Measurements from ENCODE around the gene ERCC6.

Gene ERCC6

GRCh38 chr10:49556723-49557122 is 17.8 kb upstream of the ERCC6 start:
- Histone ChIP-seq H3K4me3 (ENCODE audit: insufficient read depth, low read length, poor library complexity, severe bottlenecking) (no peak overlapping the region), H3F3A (ENCODE audit: insufficient read depth) (no peaks in the 10 kb centered on the region), H4K20me1 (ENCODE audit: low read depth, low read length) (no peaks in the 10 kb centered on the region), H3K79me2 (ENCODE audit: insufficient read depth, low read length) (no peaks in the 10 kb centered on the region), H3K36me3 (ENCODE audit: low read length) (no peaks in the 10 kb centered on the region), H2AFZ (ENCODE audit: low read depth, low read length, severe bottlenecking) (no peak overlapping the region), H3K27me3 (ENCODE audit: low read length) (no peaks in the 10 kb centered on the region), H3K27ac (ENCODE audit: low read depth, low read length) (no peak overlapping the region), H3K9me3 (ENCODE audit: insufficient read depth, low read length) (no peaks in the 10 kb centered on the region), H3K9ac (ENCODE audit: low read length) (no peak overlapping the region), H3K4me2 (ENCODE audit: low read depth, low read length, poor library complexity, severe bottlenecking) (no peak overlapping the region), H3K9me2 (replicated peaks; ENCODE audit: insufficient read depth, low read length) (no peaks in the 10 kb centered on the region)
- TF ChIP-seq, protein P1, sequence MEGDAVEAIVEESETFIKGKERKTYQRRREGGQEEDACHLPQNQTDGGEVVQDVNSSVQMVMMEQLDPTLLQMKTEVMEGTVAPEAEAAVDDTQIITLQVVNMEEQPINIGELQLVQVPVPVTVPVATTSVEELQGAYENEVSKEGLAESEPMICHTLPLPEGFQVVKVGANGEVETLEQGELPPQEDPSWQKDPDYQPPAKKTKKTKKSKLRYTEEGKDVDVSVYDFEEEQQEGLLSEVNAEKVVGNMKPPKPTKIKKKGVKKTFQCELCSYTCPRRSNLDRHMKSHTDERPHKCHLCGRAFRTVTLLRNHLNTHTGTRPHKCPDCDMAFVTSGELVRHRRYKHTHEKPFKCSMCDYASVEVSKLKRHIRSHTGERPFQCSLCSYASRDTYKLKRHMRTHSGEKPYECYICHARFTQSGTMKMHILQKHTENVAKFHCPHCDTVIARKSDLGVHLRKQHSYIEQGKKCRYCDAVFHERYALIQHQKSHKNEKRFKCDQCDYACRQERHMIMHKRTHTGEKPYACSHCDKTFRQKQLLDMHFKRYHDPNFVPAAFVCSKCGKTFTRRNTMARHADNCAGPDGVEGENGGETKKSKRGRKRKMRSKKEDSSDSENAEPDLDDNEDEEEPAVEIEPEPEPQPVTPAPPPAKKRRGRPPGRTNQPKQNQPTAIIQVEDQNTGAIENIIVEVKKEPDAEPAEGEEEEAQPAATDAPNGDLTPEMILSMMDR (IDR thresholded peaks at IDR 0.05; ENCODE audit: insufficient read depth, low read length, poor library complexity, severe bottlenecking): no peak
- no peak for TF ChIP-seq EZH2phosphoT487 (conservative IDR thresholded peaks at IDR 0.05; ENCODE audit: low read length)

DNA sequence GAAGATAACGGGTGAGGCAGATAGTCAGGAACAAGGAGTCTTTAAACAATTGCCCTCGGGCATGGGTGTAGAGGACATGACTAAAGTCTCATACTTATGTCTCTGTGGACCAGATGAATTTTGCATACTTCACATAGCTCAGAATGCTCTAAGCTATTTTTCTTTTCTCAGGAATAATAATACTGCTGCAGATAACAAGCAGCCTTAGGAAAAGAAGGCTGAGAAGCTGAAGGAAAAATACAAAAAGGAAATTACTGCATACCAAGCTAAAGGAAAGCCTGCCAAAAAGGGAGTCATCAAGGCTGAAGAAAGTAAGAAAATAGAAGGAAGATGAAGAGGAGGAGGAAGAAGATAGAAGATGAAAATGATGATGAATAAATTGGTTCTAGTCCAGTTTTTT is 13.4 kb upstream of the ERCC6 start:
- Histone ChIP-seq H2AFZ (ENCODE audit: low read depth, low read length, severe bottlenecking) (no peak overlapping the region), H3F3A (ENCODE audit: insufficient read depth) (no peaks in the 10 kb centered on the region), H4K20me1 (ENCODE audit: low read depth, low read length) (no peaks in the 10 kb centered on the region), H3K79me2 (ENCODE audit: insufficient read depth, low read length) (no peaks in the 10 kb centered on the region), H3K27ac (ENCODE audit: low read depth, low read length) (no peak overlapping the region), H3K4me3 (ENCODE audit: insufficient read depth, low read length, poor library complexity, severe bottlenecking) (no peak overlapping the region), H3K9me3 (ENCODE audit: insufficient read depth, low read length) (no peaks in the 10 kb centered on the region), H3K27me3 (ENCODE audit: low read length) (no peaks in the 10 kb centered on the region), H3K4me2 (ENCODE audit: low read depth, low read length, poor library complexity, severe bottlenecking) (no peak overlapping the region), H3K9ac (ENCODE audit: low read length) (no peak overlapping the region), H3K36me3 (ENCODE audit: low read length) (no peaks in the 10 kb centered on the region), H3K9me2 (replicated peaks; ENCODE audit: insufficient read depth, low read length) (no peaks in the 10 kb centered on the region)
- TF ChIP-seq, protein P1 (IDR thresholded peaks at IDR 0.05; ENCODE audit: insufficient read depth, low read length, poor library complexity, severe bottlenecking): no peak
- no peak for TF ChIP-seq EZH2phosphoT487 (conservative IDR thresholded peaks at IDR 0.05; ENCODE audit: low read length)

DNA sequence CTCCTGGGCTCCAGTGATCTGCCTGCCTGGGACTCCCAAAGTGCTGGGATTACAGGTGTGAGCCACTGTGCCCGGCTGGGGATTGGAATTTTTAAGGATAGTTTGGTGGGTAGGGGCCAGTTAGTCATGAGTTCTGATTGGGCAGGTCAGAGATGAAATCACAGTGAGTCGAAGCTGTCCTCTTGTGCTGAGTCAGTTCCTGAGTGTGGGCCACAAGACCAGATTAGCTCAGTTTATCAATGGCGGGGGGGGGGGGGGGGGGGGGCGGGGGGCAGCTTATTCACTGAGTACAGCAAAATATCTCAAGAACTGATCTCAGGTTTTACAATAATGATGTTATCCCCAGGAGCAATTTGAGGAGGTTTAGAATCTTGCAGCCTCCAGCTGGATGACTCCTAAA is 11.6 kb upstream of the ERCC6 start:
- Histone ChIP-seq H4K20me1 (ENCODE audit: low read depth, low read length) (no peaks in the 10 kb centered on the region), H3K79me2 (ENCODE audit: insufficient read depth, low read length) (no peaks in the 10 kb centered on the region), H3K9me3 (ENCODE audit: insufficient read depth, low read length) (no peaks in the 10 kb centered on the region), H3K4me2 (ENCODE audit: low read depth, low read length, poor library complexity, severe bottlenecking) (no peak overlapping the region), H3K9ac (ENCODE audit: low read length) (no peak overlapping the region), H3K9me2 (replicated peaks; ENCODE audit: insufficient read depth, low read length) (no peaks in the 10 kb centered on the region), H3K27ac (ENCODE audit: low read depth, low read length) (no peak overlapping the region), H2AFZ (ENCODE audit: low read depth, low read length, severe bottlenecking) (no peak overlapping the region), H3K4me3 (ENCODE audit: insufficient read depth, low read length, poor library complexity, severe bottlenecking) (no peak overlapping the region), H3K27me3 (ENCODE audit: low read length) (no peaks in the 10 kb centered on the region), H3K36me3 (ENCODE audit: low read length) (no peaks in the 10 kb centered on the region), H3F3A (ENCODE audit: insufficient read depth) (no peaks in the 10 kb centered on the region)
- TF ChIP-seq EZH2phosphoT487 (conservative IDR thresholded peaks at IDR 0.05; ENCODE audit: low read length): no peak
- TF ChIP-seq, protein P1 (IDR thresholded peaks at IDR 0.05; ENCODE audit: insufficient read depth, low read length, poor library complexity, severe bottlenecking): no peak
